ENCODE results near the gene COL10A1. TPM values are rescaled to one million over a fixed set of nuclear protein-coding genes. Genes with fewer than 3 reads are reported as not detected.

The COL10A1 gene
- total RNA-seq, 1 donor from 2014 or later, result 0.10 TPM

DNA sequence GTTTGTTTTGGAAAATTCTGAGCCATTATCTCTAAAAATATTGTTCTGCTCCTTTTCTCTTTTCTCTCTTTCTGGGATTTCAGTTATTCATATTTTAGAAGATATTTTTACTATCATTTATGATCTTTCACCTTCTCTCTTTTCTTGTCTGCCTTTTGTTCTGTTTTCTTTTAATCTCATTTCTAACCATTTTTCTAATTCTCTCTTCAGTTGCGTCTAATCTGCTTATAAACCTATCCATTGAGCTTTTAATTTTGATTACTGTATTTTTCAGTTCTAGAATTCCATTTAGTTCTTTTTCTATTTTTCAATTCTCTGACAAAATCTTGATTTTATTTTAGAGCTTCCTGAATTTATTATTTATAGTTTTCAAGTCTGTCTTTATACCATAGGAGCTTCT, 42.2 kb upstream of the COL10A1 start:
- H3K27me3 Mint-ChIP-seq (ENCODE audit: low read depth), result no peaks in the 10 kb centered on the region
- peaks cover 16% of the 10 kb centered on the region for H3K36me3 Mint-ChIP-seq (ENCODE audit: low read depth)
- TF ChIP-seq, protein P1, sequence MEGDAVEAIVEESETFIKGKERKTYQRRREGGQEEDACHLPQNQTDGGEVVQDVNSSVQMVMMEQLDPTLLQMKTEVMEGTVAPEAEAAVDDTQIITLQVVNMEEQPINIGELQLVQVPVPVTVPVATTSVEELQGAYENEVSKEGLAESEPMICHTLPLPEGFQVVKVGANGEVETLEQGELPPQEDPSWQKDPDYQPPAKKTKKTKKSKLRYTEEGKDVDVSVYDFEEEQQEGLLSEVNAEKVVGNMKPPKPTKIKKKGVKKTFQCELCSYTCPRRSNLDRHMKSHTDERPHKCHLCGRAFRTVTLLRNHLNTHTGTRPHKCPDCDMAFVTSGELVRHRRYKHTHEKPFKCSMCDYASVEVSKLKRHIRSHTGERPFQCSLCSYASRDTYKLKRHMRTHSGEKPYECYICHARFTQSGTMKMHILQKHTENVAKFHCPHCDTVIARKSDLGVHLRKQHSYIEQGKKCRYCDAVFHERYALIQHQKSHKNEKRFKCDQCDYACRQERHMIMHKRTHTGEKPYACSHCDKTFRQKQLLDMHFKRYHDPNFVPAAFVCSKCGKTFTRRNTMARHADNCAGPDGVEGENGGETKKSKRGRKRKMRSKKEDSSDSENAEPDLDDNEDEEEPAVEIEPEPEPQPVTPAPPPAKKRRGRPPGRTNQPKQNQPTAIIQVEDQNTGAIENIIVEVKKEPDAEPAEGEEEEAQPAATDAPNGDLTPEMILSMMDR (IDR thresholded peaks at IDR 0.05), result no peak
- peaks cover 28% of the 10 kb centered on the region for H3K9me3 Mint-ChIP-seq (ENCODE audit: low read depth)
- H3K4me3 Mint-ChIP-seq (ENCODE audit: unreplicated experiment), result no peak overlapping the region
- H3K27ac Mint-ChIP-seq (ENCODE audit: unreplicated experiment), result no peak overlapping the region
- peaks cover 9% of the 10 kb centered on the region for H3K4me1 Mint-ChIP-seq (ENCODE audit: low read depth)
- no peak for DNase-seq (ENCODE audit: low spot score)

DNA sequence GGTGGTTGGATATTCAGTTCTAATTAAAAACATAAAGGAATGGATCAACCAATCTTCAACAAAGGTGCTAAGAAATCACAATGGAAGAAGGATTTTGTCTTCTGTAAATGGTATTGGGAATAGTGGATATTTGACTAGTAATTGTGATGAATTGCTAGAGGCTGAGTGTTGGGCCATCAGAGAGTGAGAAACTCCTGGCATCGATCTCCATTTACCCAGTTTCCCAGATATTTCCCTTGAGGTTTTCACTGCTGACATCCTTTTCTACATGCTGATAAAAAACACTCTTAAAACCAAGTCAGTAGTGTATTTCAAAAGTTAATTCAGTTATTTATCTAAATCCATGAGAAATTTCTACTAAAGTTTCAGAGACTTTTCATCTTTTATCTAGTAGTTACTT, 40.4 kb upstream of the COL10A1 start:
- Mint-ChIP-seq H3K4me3 (ENCODE audit: unreplicated experiment) (no peak overlapping the region), H3K9me3 (ENCODE audit: low read depth) (peaks cover 32% of the 10 kb centered on the region), H3K4me1 (ENCODE audit: low read depth) (peaks cover 9% of the 10 kb centered on the region), H3K27ac (ENCODE audit: unreplicated experiment) (peak overlapping the region; percentile 29), H3K27me3 (ENCODE audit: low read depth) (no peaks in the 10 kb centered on the region), H3K36me3 (ENCODE audit: low read depth) (peaks cover 18% of the 10 kb centered on the region)
- DNase-seq (ENCODE audit: low spot score), result no peak
- TF ChIP-seq, protein P1 (IDR thresholded peaks at IDR 0.05), result no peak

GRCh38 chr6:116165596-116165995, 39.7 kb upstream of the COL10A1 start:
- peaks cover 32% of the 10 kb centered on the region for H3K9me3 Mint-ChIP-seq (ENCODE audit: low read depth)
- H3K4me1 Mint-ChIP-seq (ENCODE audit: low read depth), result peaks cover 9% of the 10 kb centered on the region
- TF ChIP-seq, protein P1 (IDR thresholded peaks at IDR 0.05), result no peak
- no peak overlapping the region for H3K27ac Mint-ChIP-seq (ENCODE audit: unreplicated experiment)
- H3K4me3 Mint-ChIP-seq (ENCODE audit: unreplicated experiment), result no peak overlapping the region
- peaks cover 18% of the 10 kb centered on the region for H3K36me3 Mint-ChIP-seq (ENCODE audit: low read depth)
- DNase-seq (ENCODE audit: low spot score), result no peak
- no peaks in the 10 kb centered on the region for H3K27me3 Mint-ChIP-seq (ENCODE audit: low read depth)

DNA sequence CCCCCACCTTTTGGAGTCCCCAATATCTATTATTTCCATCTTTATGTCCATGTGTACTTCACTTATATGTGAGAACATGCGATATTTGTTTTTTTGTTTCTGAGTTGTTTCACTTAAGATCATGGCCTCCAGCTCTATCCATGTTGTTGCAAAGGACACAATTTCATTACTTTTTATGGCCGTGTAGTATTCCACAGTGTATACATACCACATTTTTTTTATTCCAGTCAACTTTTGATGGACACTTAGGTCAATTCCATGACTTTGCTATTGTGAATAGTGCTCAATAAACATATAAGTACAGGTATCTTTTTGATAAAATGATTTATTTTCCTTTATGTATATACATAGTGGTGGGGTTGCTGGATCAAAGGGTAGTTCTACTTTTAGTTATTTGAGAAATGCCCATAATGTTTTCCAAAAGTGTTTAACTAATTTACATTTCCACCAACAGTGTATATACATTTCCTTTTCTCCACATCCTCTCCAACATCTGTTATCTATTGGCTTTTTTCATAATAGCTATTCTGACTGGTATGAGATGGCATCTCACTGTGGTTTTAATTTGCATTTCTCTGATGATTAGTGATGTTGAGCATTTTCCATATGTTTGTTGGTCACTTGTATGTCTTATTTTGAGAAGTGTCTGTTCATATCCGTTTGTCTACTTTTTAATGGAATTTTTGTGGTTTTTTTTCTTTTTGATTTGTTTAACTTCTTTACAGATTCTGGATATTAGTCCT, 34.0 kb upstream of the COL10A1 start:
- no peaks in the 10 kb centered on the region for H3K27me3 Mint-ChIP-seq (ENCODE audit: low read depth)
- no peaks in the 10 kb centered on the region for H3K4me1 Mint-ChIP-seq (ENCODE audit: low read depth)
- H3K4me3 Mint-ChIP-seq (ENCODE audit: unreplicated experiment), result no peak overlapping the region
- H3K27ac Mint-ChIP-seq (ENCODE audit: unreplicated experiment), result no peak overlapping the region
- TF ChIP-seq, protein P1 (IDR thresholded peaks at IDR 0.05), result no peak
- peaks cover 23% of the 10 kb centered on the region for H3K9me3 Mint-ChIP-seq (ENCODE audit: low read depth)
- DNase-seq (ENCODE audit: low spot score), result no peak
- H3K36me3 Mint-ChIP-seq (ENCODE audit: low read depth), result peaks cover 9% of the 10 kb centered on the region

DNA sequence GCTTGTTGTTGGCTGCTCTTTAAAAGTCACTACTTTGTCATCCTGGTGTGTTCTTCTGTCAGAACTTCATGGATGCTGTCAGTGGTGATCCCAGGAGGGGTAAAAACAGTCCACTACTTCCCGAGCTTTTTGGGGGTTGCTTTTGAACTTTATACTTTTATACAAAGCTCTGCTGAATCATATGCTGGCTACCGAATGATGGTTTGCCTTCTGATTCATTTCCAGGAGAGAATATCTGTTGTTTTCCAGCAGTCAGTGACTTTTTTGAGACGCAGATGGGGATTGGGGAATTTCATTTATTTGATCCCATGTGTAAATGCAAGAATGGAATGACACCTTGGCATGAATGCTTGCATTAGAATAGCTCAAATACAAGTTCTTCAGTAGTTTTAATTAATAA, 32.7 kb upstream of the COL10A1 start:
- Mint-ChIP-seq H3K27me3 (ENCODE audit: low read depth) (no peaks in the 10 kb centered on the region), H3K9me3 (ENCODE audit: low read depth) (peaks cover 14% of the 10 kb centered on the region), H3K27ac (ENCODE audit: unreplicated experiment) (no peak overlapping the region), H3K4me1 (ENCODE audit: low read depth) (no peaks in the 10 kb centered on the region), H3K4me3 (ENCODE audit: unreplicated experiment) (no peak overlapping the region), H3K36me3 (ENCODE audit: low read depth) (peaks cover 9% of the 10 kb centered on the region)
- no peak for DNase-seq (ENCODE audit: low spot score)
- TF ChIP-seq, protein P1 (IDR thresholded peaks at IDR 0.05), result no peak
